A549 (cell line): ENCODE measurements around the gene HIVEP3. TPM values are rescaled to one million over a fixed set of nuclear protein-coding genes. Genes with fewer than 3 reads are reported as not detected.

Experiments
- ATAC-seq, 2 experiments: fragments of 200-7000 bp in 1 of 2; fragments of >200 bp in 1 of 2; cut with Nextera tagmentation in 1 of 2; cut with Tn5 transposase in 1 of 2; 3 replicates each; pipeline versions ENCODE4 v1.8.0 to v1.9.1; 2018 to 2020; ENCODE audit warnings: mild to moderate bottlenecking in 1 of 2, moderate library complexity in 1 of 2
- CTCF ChIA-PET: fragments of 300-600 bp; sonication (Branson Sonifier 250); formaldehyde crosslinking; extraction: SDS; loops from one replicate; lab custom pipeline; 2021; ENCODE audit warnings: antibody characterized with exemption, inconsistent platforms; lab: Yijun Ruan, JAX
- POLR2A ChIA-PET: fragments of 350-600 bp; formaldehyde crosslinking; extraction: SDS; loops from one replicate; lab custom pipeline; 2021; ENCODE audit warnings: antibody characterized with exemption, inconsistent platforms; lab: Yijun Ruan, JAX
- DNase-seq, 2 experiments: peaks; one replicate each; pipeline versions ENCODE4 v3.0.0 to v3.0.0-alpha.2; 2011 to 2016; ENCODE audit warnings: low read depth in 1 of 2, low spot score in 1 of 2
- FAIRE-seq: peaks from 2 replicates; lab custom pipeline; 2011; peaks lifted over from hg19 to GRCh38; lab: Jason Lieb, UNC
- H3K27ac ChIP-seq, 2 experiments: fragments of >200 bp; sonication (Bioruptor Twin); formaldehyde crosslinking; 3 replicates each; pipeline ENCODE4 v1.5.1; 2016 to 2017
- H3K4me1 ChIP-seq: fragments of >200 bp; sonication (Bioruptor Twin); formaldehyde crosslinking; 3 replicates; pipeline ENCODE4 v1.6.1; 2016
- H3K4me2 ChIP-seq: fragments of >200 bp; sonication (Bioruptor Twin); formaldehyde crosslinking; 3 replicates; pipeline ENCODE4 v1.6.1; 2016
- H3K4me3 ChIP-seq: fragments of >200 bp; sonication (Bioruptor Twin); formaldehyde crosslinking; 3 replicates; pipeline ENCODE4 v1.5.1; 2016
- H3K9me3 ChIP-seq: fragments of >200 bp; sonication (Bioruptor Twin); formaldehyde crosslinking; 3 replicates; pipeline ENCODE4 v1.6.1; 2016
- EHMT2 ChIP-seq: fragments of 200-600 bp; sonication (generic); IDR thresholded peaks from 2 replicates; pipeline ENCODE4 v1.6.1; 2016; ENCODE audit warnings: antibody characterized with exemption, low read depth, mild to moderate bottlenecking, moderate library complexity
- ESRRA ChIP-seq: fragments of 150-350 bp; IDR thresholded peaks from 2 replicates; pipeline ENCODE4 v1.6.1; 2014; ENCODE audit warnings: mild to moderate bottlenecking, low read length, borderline replicate concordance
- FOSL2 ChIP-seq, 2 experiments: fragments of 450-650 bp in 1 of 2; fragments of >200 bp in 1 of 2; sonication (Bioruptor Twin) in 1 of 2; formaldehyde crosslinking; IDR thresholded peaks; 2 replicates each; pipeline versions ENCODE4 v1.5.0 to v1.6.1; 2016 to 2020; ENCODE audit warnings: mild to moderate bottlenecking in 1 of 2, moderate library complexity in 1 of 2
- GATA3 ChIP-seq: IDR thresholded peaks from 2 replicates; pipeline ENCODE4 v1.6.1; 2012; ENCODE audit warnings: borderline replicate concordance
- HOXB13 ChIP-seq: fragments of 250-450 bp; sonication (Bioruptor Pico); IDR thresholded peaks from 2 replicates; pipeline ENCODE4 v1.5.0; 2020; ENCODE audit warnings: low read depth, mild to moderate bottlenecking, moderate library complexity
- HOXB5 ChIP-seq: fragments of 250-450 bp; sonication (Bioruptor Pico); IDR thresholded peaks from 2 replicates; pipeline ENCODE4 v1.5.0; 2020; ENCODE audit warnings: mild to moderate bottlenecking, moderate library complexity
- KDM1A ChIP-seq: fragments of 200-600 bp; sonication (generic); IDR thresholded peaks from 2 replicates; pipeline ENCODE4 v1.6.1; 2016; ENCODE audit warnings: low read depth, mild to moderate bottlenecking
- MYC ChIP-seq: IDR thresholded peaks from 2 replicates; pipeline ENCODE4 v1.6.1; 2012; ENCODE audit warnings: mild to moderate bottlenecking, inconsistent platforms, low read length, improper control_type of control experiment, borderline replicate concordance
- NFE2L2 ChIP-seq: fragments of 150-350 bp; conservative IDR thresholded peaks from 2 replicates; pipeline ENCODE4 v1.6.1; 2014; ENCODE audit warnings: low read length
- NR3C1 ChIP-seq: fragments of >200 bp; sonication (Bioruptor Twin); formaldehyde crosslinking; IDR thresholded peaks from 3 replicates; pipeline ENCODE4 v1.6.1; 2017
- POLR2A ChIP-seq: IDR thresholded peaks from 2 replicates; pipeline ENCODE4 v1.6.1; 2012; ENCODE audit warnings: mild to moderate bottlenecking, low read length
- POLR2AphosphoS2 ChIP-seq: conservative IDR thresholded peaks from 2 replicates; pipeline ENCODE4 v1.6.1; 2012; ENCODE audit warnings: low read length, improper control_type of control experiment, inconsistent platforms
- RARB ChIP-seq: fragments of 250-450 bp; sonication (Bioruptor Pico); IDR thresholded peaks from 2 replicates; pipeline ENCODE4 v1.8.0; 2021; ENCODE audit warnings: mild to moderate bottlenecking, moderate library complexity
- SMC3 ChIP-seq: fragments of >200 bp; sonication (Bioruptor Twin); formaldehyde crosslinking; IDR thresholded peaks from 3 replicates; pipeline ENCODE4 v1.6.1; 2018; ENCODE audit warnings: inconsistent platforms
- SREBF2 ChIP-seq: fragments of 450-650 bp; IDR thresholded peaks from 2 replicates; pipeline ENCODE4 v1.6.1; 2014; ENCODE audit warnings: mild to moderate bottlenecking, moderate library complexity
- TFCP2L1 ChIP-seq: fragments of 250-450 bp; sonication (Bioruptor Pico); IDR thresholded peaks from 2 replicates; pipeline ENCODE4 v1.5.0; 2021; ENCODE audit warnings: mild to moderate bottlenecking
- ZC3H11A ChIP-seq: fragments of 450-650 bp; IDR thresholded peaks from 2 replicates; pipeline ENCODE4 v1.6.1; 2014; ENCODE audit warnings: antibody characterized with exemption, mild to moderate bottlenecking
- ZFP36 ChIP-seq: fragments of 450-650 bp; IDR thresholded peaks from 2 replicates; pipeline ENCODE4 v1.6.1; 2014; ENCODE audit warnings: borderline replicate concordance; ENCODE audit not compliant: partially characterized antibody
- ZSCAN20 ChIP-seq: fragments of 250-450 bp; sonication (Bioruptor Pico); IDR thresholded peaks from 2 replicates; pipeline ENCODE4 v1.8.0; 2022; ENCODE audit warnings: mild to moderate bottlenecking, moderate library complexity
- WGBS: methylation state at CpG from one replicate; pipeline ENCODE4 v1.1.6; 2017; ENCODE audit errors: missing lambda C conversion rate; 5-methylcytosine and 5-hydroxymethylcytosine counted together
- polyA plus RNA-seq, 4 experiments: library from polyadenylated mRNA; depleted of rRNA in 3 of 4; stranded (reverse); fragments of >200 nt; fragmentation: RNase III in 1 of 4; extraction: RNeasy Plus Mini Kit Qiagen cat#74134 plus additional on column Dnase treatment in 1 of 4; gene quantifications; 2 replicates in 3 of 4; 3 replicates in 1 of 4; pipeline ENCODE4 v1.2.3, GENCODE V29; 2011 to 2017
- TF ChIP-seq, protein P1 (sequence below): fragments of 150-350 bp; IDR thresholded peaks from 2 replicates; pipeline ENCODE4 v1.6.1; 2014; ENCODE audit warnings: low read depth, mild to moderate bottlenecking, low read length
- TF ChIP-seq, protein P2 (sequence below): fragments of 450-650 bp; IDR thresholded peaks from 2 replicates; pipeline ENCODE4 v1.6.1; 2014; ENCODE audit warnings: antibody characterized with exemption
- TF ChIP-seq, protein P3 (sequence below): fragments of 200-600 bp; sonication (generic); IDR thresholded peaks from 2 replicates; pipeline ENCODE4 v1.6.1; 2016; ENCODE audit warnings: antibody characterized with exemption, mild to moderate bottlenecking, moderate library complexity
- TF ChIP-seq, protein P4 (sequence below): fragments of >200 bp; sonication (Bioruptor Twin); formaldehyde crosslinking; IDR thresholded peaks from 3 replicates; pipeline ENCODE4 v1.6.1; 2016
- TF ChIP-seq, protein P5 (sequence below): fragments of 250-450 bp; sonication (Bioruptor Pico); IDR thresholded peaks from 2 replicates; pipeline ENCODE4 v1.5.0; 2020; ENCODE audit warnings: low read depth, mild to moderate bottlenecking, moderate library complexity

HIVEP3 gene
- polyA plus RNA-seq, 2 of the 4 experiments (the other 2 are of a cell fraction): 1.5 to 2.0 TPM

DNA sequence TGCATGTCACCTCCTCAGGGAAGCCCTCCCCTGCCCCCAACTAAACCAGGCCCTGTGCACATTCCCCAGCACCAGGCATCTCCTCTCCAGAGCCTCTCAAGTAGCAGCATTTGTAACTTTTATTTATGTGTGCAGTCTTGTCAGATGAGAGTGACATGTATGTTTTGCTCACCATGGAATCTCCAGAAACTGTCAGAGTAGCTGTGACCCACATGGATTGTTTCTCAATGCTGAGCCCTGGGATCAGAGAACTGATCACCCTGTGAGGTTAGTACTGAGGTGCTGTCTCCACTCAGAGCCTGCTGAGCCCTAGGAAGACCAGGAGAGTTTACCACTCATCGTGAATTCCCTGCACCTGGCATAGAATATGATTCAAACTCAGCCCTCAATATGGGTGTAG is 243.3 kb downstream of the HIVEP3 start:
- H3K9me3 ChIP-seq: no peaks in the 10 kb centered on the region
- no CpG with 5 or more reads among the region's 1 CpG for WGBS
- ChIA-PET POLR2A (no interaction called here), CTCF (no interaction called here)
- no peak for DNase-seq
- no peak overlapping the region for H3K27ac ChIP-seq
- no peak overlapping the region for H3K4me2 ChIP-seq
- no peak for TF ChIP-seq NFE2L2
- TF ChIP-seq MYC: no peak
- TF ChIP-seq ZFP36: no peak
- TF ChIP-seq SMC3: no peak
- TF ChIP-seq ZSCAN20 (CRISPR knock-in tag): no peak
- TF ChIP-seq ESRRA: no peak
- TF ChIP-seq TFCP2L1: no peak
- TF ChIP-seq HOXB5 (CRISPR knock-in tag): no peak
- TF ChIP-seq FOSL2 (IDR thresholded peaks at IDR 0.05): no peak
- TF ChIP-seq FOSL2 (CRISPR knock-in tag; IDR thresholded peaks at IDR 0.05): no peak
- TF ChIP-seq NR3C1: no peak
- TF ChIP-seq, protein P1, sequence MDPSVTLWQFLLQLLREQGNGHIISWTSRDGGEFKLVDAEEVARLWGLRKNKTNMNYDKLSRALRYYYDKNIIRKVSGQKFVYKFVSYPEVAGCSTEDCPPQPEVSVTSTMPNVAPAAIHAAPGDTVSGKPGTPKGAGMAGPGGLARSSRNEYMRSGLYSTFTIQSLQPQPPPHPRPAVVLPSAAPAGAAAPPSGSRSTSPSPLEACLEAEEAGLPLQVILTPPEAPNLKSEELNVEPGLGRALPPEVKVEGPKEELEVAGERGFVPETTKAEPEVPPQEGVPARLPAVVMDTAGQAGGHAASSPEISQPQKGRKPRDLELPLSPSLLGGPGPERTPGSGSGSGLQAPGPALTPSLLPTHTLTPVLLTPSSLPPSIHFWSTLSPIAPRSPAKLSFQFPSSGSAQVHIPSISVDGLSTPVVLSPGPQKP: no peak
- H3K4me1 ChIP-seq: peaks cover 18% of the 10 kb centered on the region; the same call in 2 of the 3 replicates
- no peak for FAIRE-seq
- no peak overlapping the region for H3K4me3 ChIP-seq
- ATAC-seq: no peak

DNA sequence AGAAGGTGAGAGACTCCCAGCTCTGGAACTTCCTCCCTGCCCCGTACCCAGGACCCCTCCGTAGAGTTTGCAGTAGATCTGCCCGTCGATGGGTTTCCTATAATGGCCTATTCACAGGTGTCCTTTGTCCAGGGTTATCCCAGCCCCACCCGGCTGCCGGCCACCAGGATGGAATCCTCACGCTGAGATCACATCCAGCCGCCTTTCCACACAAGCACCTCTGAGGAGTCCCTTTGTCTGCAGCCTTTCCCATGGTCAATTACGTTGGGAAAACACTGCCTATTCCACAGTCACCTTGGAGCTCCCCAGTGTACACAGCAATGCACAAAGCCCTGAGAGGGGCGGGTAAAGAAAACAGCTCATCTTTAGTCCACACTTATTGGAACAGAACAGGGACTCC is 244.2 kb downstream of the HIVEP3 start:
- 67% methylated on average over 8 of the region's 10 CpGs for WGBS
- FAIRE-seq (no peak), ATAC-seq (no peak), DNase-seq (no peak)
- POLR2A ChIA-PET: no interaction called here
- H3K4me3 ChIP-seq: no peak overlapping the region
- H3K4me2 ChIP-seq: no peak overlapping the region
- CTCF ChIA-PET: no interaction called here
- H3K4me1 ChIP-seq: peaks cover 23% of the 10 kb centered on the region; the same call in 2 of the 3 replicates
- H3K9me3 ChIP-seq: no peaks in the 10 kb centered on the region
- TF ChIP-seq GATA3: no peak
- no peak overlapping the region for H3K27ac ChIP-seq

DNA sequence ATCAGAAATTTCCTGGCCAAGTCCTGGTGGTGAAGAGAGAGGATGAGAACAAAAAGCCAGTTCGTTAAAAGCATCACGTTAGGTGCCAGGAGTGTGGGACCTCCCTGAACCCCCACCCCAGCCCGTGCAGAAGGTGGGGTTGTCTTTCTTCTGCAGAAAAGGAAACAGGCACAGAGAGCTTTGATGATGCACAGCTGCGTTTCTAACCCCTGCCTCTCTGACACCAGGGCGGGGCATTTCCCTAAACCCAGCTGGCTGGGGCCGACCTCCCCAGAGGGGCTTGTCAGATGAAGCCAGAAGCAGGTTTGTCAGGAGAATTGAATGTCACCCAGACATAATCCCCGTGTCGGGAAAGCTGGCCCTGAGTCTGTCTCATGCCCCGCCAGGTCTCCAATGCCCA is 244.9 kb downstream of the HIVEP3 start:
- Histone ChIP-seq H3K4me3 (no peak overlapping the region), H3K4me1 (peaks cover 23% of the 10 kb centered on the region; the same call in 2 of the 3 replicates), H3K9me3 (no peaks in the 10 kb centered on the region), H3K4me2 (no peak overlapping the region), H3K27ac (no peak overlapping the region)
- ChIA-PET POLR2A (no interaction called here), CTCF (interaction anchor here (0.9 to 1.8 kb wide), 2 partner anchors 9 to 11 kb away, joined by 3 to 7 read pairs; no protein-coding TSS in a partner anchor)
- no peak for ATAC-seq
- no peak for DNase-seq
- TF ChIP-seq, protein P2, sequence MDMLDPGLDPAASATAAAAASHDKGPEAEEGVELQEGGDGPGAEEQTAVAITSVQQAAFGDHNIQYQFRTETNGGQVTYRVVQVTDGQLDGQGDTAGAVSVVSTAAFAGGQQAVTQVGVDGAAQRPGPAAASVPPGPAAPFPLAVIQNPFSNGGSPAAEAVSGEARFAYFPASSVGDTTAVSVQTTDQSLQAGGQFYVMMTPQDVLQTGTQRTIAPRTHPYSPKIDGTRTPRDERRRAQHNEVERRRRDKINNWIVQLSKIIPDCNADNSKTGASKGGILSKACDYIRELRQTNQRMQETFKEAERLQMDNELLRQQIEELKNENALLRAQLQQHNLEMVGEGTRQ: no peak
- TF ChIP-seq EHMT2: no peak
- TF ChIP-seq RARB (CRISPR knock-in tag): no peak
- WGBS: 67% methylated on average over 9 of the region's 9 CpGs
- no peak for FAIRE-seq

DNA sequence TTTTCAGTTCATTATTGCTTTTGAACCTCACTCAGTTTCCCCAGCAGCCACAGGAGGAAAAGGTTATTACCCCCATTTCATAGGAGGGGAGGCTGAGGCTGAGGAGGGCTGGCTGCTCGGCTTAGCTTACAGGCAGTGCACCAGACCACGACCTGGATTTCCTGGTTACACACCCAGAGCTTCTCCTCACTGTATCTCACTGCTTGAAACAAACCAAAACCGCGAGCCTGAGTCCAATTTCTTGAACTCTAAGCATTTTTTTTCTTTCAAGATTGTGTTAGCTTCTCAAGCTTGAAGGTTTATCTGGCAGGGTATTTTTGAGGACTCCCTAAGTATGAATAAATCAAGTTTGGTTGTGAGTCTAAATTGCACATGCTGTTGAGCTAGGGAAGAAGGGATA is 245.3 kb downstream of the HIVEP3 start:
- ATAC-seq (no peak), FAIRE-seq (no peak), DNase-seq (no peak)
- no peak for TF ChIP-seq HOXB13 (CRISPR knock-in tag)
- TF ChIP-seq, protein P3, sequence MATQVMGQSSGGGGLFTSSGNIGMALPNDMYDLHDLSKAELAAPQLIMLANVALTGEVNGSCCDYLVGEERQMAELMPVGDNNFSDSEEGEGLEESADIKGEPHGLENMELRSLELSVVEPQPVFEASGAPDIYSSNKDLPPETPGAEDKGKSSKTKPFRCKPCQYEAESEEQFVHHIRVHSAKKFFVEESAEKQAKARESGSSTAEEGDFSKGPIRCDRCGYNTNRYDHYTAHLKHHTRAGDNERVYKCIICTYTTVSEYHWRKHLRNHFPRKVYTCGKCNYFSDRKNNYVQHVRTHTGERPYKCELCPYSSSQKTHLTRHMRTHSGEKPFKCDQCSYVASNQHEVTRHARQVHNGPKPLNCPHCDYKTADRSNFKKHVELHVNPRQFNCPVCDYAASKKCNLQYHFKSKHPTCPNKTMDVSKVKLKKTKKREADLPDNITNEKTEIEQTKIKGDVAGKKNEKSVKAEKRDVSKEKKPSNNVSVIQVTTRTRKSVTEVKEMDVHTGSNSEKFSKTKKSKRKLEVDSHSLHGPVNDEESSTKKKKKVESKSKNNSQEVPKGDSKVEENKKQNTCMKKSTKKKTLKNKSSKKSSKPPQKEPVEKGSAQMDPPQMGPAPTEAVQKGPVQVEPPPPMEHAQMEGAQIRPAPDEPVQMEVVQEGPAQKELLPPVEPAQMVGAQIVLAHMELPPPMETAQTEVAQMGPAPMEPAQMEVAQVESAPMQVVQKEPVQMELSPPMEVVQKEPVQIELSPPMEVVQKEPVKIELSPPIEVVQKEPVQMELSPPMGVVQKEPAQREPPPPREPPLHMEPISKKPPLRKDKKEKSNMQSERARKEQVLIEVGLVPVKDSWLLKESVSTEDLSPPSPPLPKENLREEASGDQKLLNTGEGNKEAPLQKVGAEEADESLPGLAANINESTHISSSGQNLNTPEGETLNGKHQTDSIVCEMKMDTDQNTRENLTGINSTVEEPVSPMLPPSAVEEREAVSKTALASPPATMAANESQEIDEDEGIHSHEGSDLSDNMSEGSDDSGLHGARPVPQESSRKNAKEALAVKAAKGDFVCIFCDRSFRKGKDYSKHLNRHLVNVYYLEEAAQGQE: no peak
- no peak for TF ChIP-seq KDM1A
- TF ChIP-seq POLR2A: no peak
- TF ChIP-seq, protein P4, sequence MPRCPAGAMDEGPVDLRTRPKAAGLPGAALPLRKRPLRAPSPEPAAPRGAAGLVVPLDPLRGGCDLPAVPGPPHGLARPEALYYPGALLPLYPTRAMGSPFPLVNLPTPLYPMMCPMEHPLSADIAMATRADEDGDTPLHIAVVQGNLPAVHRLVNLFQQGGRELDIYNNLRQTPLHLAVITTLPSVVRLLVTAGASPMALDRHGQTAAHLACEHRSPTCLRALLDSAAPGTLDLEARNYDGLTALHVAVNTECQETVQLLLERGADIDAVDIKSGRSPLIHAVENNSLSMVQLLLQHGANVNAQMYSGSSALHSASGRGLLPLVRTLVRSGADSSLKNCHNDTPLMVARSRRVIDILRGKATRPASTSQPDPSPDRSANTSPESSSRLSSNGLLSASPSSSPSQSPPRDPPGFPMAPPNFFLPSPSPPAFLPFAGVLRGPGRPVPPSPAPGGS: no peak
- no peak for TF ChIP-seq POLR2AphosphoS2
- no peak for TF ChIP-seq ZC3H11A
- TF ChIP-seq, protein P5, sequence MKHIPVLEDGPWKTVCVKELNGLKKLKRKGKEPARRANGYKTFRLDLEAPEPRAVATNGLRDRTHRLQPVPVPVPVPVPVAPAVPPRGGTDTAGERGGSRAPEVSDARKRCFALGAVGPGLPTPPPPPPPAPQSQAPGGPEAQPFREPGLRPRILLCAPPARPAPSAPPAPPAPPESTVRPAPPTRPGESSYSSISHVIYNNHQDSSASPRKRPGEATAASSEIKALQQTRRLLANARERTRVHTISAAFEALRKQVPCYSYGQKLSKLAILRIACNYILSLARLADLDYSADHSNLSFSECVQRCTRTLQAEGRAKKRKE (CRISPR knock-in tag): no peak
- no peak for TF ChIP-seq SREBF2
- Histone ChIP-seq H3K9me3 (no peaks in the 10 kb centered on the region), H3K27ac (no peak overlapping the region; a peak in 1 of 6 replicates), H3K4me1 (peaks cover 23% of the 10 kb centered on the region; the same call in 2 of the 3 replicates), H3K4me2 (no peak overlapping the region), H3K4me3 (no peak overlapping the region)
- 61% methylated on average over 4 of the region's 4 CpGs for WGBS
- ChIA-PET CTCF (interaction anchor here (0.9 to 1.8 kb wide), 2 partner anchors 9 to 11 kb away, joined by 3 to 7 read pairs; no protein-coding TSS in a partner anchor), POLR2A (no interaction called here)
